GM23248 (cell line): ENCODE measurements around the gene IBA57. TPM values are rescaled to one million over a fixed set of nuclear protein-coding genes. Genes with fewer than 3 reads are reported as not detected.

Experiments
- DNase-seq: peaks from one replicate; pipeline ENCODE4 v3.0.0-alpha.2; 2015
- H2AFZ ChIP-seq: fragments of 200-600 bp; sonication (generic); 2 replicates; pipeline ENCODE4 v1.6.1; 2016; ENCODE audit warnings: antibody characterized with exemption
- H3F3A ChIP-seq: fragments of 200-600 bp; sonication (generic); 2 replicates; pipeline ENCODE4 v1.6.1; 2016; ENCODE audit warnings: mild to moderate bottlenecking, antibody characterized with exemption, mixed run types; ENCODE audit not compliant: insufficient read depth
- H3K27ac ChIP-seq: fragments of 200-600 bp; sonication (generic); 2 replicates; pipeline ENCODE4 v1.5.1; 2016; ENCODE audit warnings: mild to moderate bottlenecking
- H3K27me3 ChIP-seq: fragments of 200-600 bp; sonication (generic); replicated peaks from 2 replicates; pipeline ENCODE4 v1.6.1; 2016; ENCODE audit warnings: mild to moderate bottlenecking; ENCODE audit not compliant: insufficient read depth
- H3K36me3 ChIP-seq: fragments of 200-600 bp; sonication (generic); 2 replicates; pipeline ENCODE4 v1.6.1; 2016; ENCODE audit warnings: low read depth, mild to moderate bottlenecking
- H3K4me1 ChIP-seq: fragments of 200-600 bp; sonication (generic); 2 replicates; pipeline ENCODE4 v1.6.1; 2016; ENCODE audit warnings: mild to moderate bottlenecking; ENCODE audit not compliant: insufficient read depth
- H3K4me2 ChIP-seq: fragments of 200-600 bp; sonication (generic); one replicate; pipeline ENCODE4 v1.6.1; 2016; ENCODE audit warnings: mild to moderate bottlenecking; ENCODE audit not compliant: unreplicated experiment
- H3K4me3 ChIP-seq: fragments of 200-600 bp; sonication (generic); 2 replicates; pipeline ENCODE4 v1.5.1; 2016; ENCODE audit warnings: mild to moderate bottlenecking
- H3K79me2 ChIP-seq: fragments of 200-600 bp; sonication (generic); 2 replicates; pipeline ENCODE4 v1.6.1; 2016; ENCODE audit warnings: mild to moderate bottlenecking; ENCODE audit not compliant: insufficient read depth
- H3K9ac ChIP-seq: fragments of 200-600 bp; sonication (generic); 2 replicates; pipeline ENCODE4 v1.6.1; 2016; ENCODE audit warnings: mild to moderate bottlenecking
- H3K9me2 ChIP-seq: fragments of 200-600 bp; sonication (generic); 2 replicates; pipeline ENCODE4 v1.6.1; 2016; ENCODE audit warnings: mixed run types, mild to moderate bottlenecking, moderate library complexity; ENCODE audit not compliant: insufficient read depth
- H3K9me3 ChIP-seq: fragments of 200-600 bp; sonication (generic); one replicate; pipeline ENCODE4 v1.6.1; 2017; ENCODE audit warnings: low read depth
- H4K20me1 ChIP-seq: fragments of 200-600 bp; sonication (generic); 2 replicates; pipeline ENCODE4 v1.6.0; 2016; ENCODE audit not compliant: insufficient read depth
- EZH2 ChIP-seq: fragments of 200-600 bp; sonication (generic); IDR thresholded peaks from 2 replicates; pipeline ENCODE4 v1.6.1; 2018; ENCODE audit warnings: antibody characterized with exemption, mild to moderate bottlenecking; ENCODE audit not compliant: insufficient read depth, poor library complexity, severe bottlenecking
- EZH2phosphoT487 ChIP-seq: fragments of 200-600 bp; sonication (generic); IDR thresholded peaks from 2 replicates; pipeline ENCODE4 v1.6.1; 2018; ENCODE audit warnings: antibody characterized with exemption, moderate library complexity, mild to moderate bottlenecking, low read depth; ENCODE audit not compliant: insufficient read depth
- WGBS, 2 experiments: methylation state at CpG; one replicate each; pipeline ENCODE4 v1.1.6; 2015 to 2017; ENCODE audit warnings: low lambda C conversion rate in 2 of 2, low coverage in 1 of 2; ENCODE audit errors: missing lambda C conversion rate in 2 of 2; 5-methylcytosine and 5-hydroxymethylcytosine counted together
- in situ Hi-C: fragments of 300-500 bp; cut with MboI; formaldehyde crosslinking; loops from 2 replicates; pipeline ENCODE4 v1.15.0; 2020
- polyA plus RNA-seq: library from polyadenylated mRNA; unstranded; fragments of >200 nt; fragmentation: Nextera tagmentation; extraction: Ambion mirVana; gene quantifications from 2 replicates; pipeline ENCODE4 v1.2.1, GENCODE V29; 2016
- total RNA-seq: library from RNA; depleted of rRNA; stranded (reverse); fragments of >200 nt; shearing (Covaris generic); gene quantifications from 2 replicates; pipeline ENCODE4 v1.2.3, GENCODE V29; 2014

Gene IBA57
- total and polyA plus RNA-seq, 2 experiments from 2014 or later, result 2.0 to 2.9 TPM

DNA sequence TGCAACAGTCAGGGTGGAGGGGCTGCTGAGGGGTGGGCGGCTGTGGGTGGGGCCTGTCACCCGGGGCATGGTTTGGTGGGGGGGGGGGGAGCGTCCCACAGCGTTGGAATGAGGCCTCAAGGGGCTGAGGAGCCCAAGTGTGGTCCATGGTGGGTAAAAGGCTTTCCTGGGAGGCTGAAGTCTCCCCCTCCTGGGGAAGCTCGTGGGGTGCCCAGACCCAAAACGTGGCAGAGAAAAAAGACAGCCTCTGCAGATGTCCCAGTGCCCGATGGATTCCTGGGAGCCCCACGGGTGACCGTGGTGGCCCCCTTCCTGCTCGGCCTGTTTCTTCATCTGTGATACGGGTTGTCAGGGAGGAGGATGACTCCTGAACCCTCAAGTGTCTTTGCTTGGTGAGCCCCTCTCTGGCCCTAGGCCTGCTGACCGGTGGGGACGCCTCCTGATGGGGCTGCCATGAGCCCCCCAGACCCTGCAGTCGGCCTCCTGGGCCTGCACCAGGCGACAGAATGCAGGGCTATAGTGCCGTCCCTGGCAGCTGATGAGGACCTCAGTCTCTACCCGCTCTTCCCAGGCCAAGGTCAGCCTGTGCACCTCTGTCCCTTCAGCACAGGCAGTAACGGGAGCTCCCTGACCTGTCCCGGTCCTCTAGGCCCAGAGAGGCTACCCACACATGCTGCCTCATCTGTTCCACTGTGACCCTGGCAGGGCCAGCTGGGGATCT is 43.4 kb downstream of the IBA57 start:
- no peaks in the 10 kb centered on the region for H3K36me3 ChIP-seq
- in situ Hi-C loops, result no loop called here
- no peaks in the 10 kb centered on the region for H3K9me3 ChIP-seq
- 59 to 69% methylated on average over 15 to 18 of the region's 19 CpGs for WGBS, 2 experiments
- no peaks in the 10 kb centered on the region for H3F3A ChIP-seq
- H4K20me1 ChIP-seq, result no peaks in the 10 kb centered on the region
- H2AFZ ChIP-seq, result no peak overlapping the region
- H3K9me2 ChIP-seq, result no peaks in the 10 kb centered on the region
- DNase-seq, result no peak
- no peak overlapping the region for H3K9ac ChIP-seq
- no peaks in the 10 kb centered on the region for H3K27me3 ChIP-seq
- H3K4me1 ChIP-seq, result no peaks in the 10 kb centered on the region
- TF ChIP-seq EZH2 (no peak), EZH2phosphoT487 (no peak)
- no peaks in the 10 kb centered on the region for H3K79me2 ChIP-seq
- H3K4me2 ChIP-seq, result no peak overlapping the region
- H3K4me3 ChIP-seq, result no peak overlapping the region
- H3K27ac ChIP-seq, result no peak overlapping the region

GRCh38 chr1:228209657-228210056 is 44.1 kb downstream of the IBA57 start:
- H3K27ac ChIP-seq, result no peak overlapping the region

DNA sequence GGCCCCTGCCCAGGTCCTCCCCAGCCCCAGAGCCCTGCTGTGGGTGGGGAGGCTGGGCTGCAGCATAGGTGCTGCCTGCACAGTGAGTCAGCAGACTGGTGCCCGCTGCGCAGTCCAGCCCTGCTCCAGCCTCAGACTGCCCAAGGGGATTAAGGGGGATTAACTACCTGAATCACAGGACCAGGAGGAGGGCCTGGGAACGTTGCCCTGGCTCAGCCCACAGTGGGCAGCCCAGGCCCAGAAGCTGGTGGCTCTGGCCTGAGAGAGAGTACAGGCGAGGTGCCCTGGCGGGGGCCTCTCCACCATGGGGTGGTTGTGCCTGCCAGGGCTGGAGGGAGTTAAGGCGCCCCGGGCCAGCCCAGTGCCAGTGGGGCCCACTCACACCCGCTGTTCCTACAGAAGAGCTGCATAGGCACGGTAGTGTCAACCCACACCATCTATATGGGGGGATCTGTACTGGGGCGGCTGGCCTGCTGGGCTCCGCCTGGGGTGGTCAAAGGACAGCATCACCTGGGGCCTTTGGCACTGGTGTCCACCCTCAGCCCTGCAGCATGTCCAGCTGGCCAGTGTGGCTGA is 44.6 kb downstream of the IBA57 start:
- H3K36me3 ChIP-seq, result no peaks in the 10 kb centered on the region
- H3K27me3 ChIP-seq, result no peaks in the 10 kb centered on the region
- H3K9me3 ChIP-seq, result no peaks in the 10 kb centered on the region
- WGBS, 2 experiments, result 69 to 70% methylated on average over 7 to 10 of the region's 11 CpGs
- H3K4me2 ChIP-seq, result no peak overlapping the region
- no peaks in the 10 kb centered on the region for H3K79me2 ChIP-seq
- DNase-seq, result peak; percentile 16
- no peaks in the 10 kb centered on the region for H3K9me2 ChIP-seq
- H3K4me1 ChIP-seq, result no peaks in the 10 kb centered on the region
- no peak overlapping the region for H3K27ac ChIP-seq
- H4K20me1 ChIP-seq, result no peaks in the 10 kb centered on the region
- in situ Hi-C loops, result no loop called here
- no peak overlapping the region for H2AFZ ChIP-seq
- no peak overlapping the region for H3K9ac ChIP-seq
- TF ChIP-seq EZH2phosphoT487 (no peak), EZH2 (no peak)
- H3F3A ChIP-seq, result no peaks in the 10 kb centered on the region
- H3K4me3 ChIP-seq, result no peak overlapping the region

More at GRCh38 chr1:228209657-228210056, 44.1 kb downstream of the IBA57 start:
- in situ Hi-C loops, result no loop called here
- no peaks in the 10 kb centered on the region for H3K9me2 ChIP-seq
- no peaks in the 10 kb centered on the region for H3K36me3 ChIP-seq
- H3K9ac ChIP-seq, result no peak overlapping the region
- no peaks in the 10 kb centered on the region for H3F3A ChIP-seq
- H3K4me3 ChIP-seq, result no peak overlapping the region
- H3K27me3 ChIP-seq, result no peaks in the 10 kb centered on the region
- H2AFZ ChIP-seq, result no peak overlapping the region
- 71 to 79% methylated on average over 2 to 3 of the region's 3 CpGs for WGBS, 2 experiments
- H4K20me1 ChIP-seq, result no peaks in the 10 kb centered on the region
- H3K79me2 ChIP-seq, result no peaks in the 10 kb centered on the region
- no peaks in the 10 kb centered on the region for H3K4me1 ChIP-seq
- no peaks in the 10 kb centered on the region for H3K9me3 ChIP-seq
- DNase-seq, result no peak
- H3K4me2 ChIP-seq, result no peak overlapping the region
- TF ChIP-seq EZH2phosphoT487, result no peak
- no peak for TF ChIP-seq EZH2

GRCh38 chr1:228210712-228211530 is 45.3 kb downstream of the IBA57 start:
- Histone ChIP-seq H3K9ac (no peak overlapping the region), H3K9me3 (no peaks in the 10 kb centered on the region), H3K27ac (no peak overlapping the region), H4K20me1 (no peaks in the 10 kb centered on the region), H3K27me3 (no peaks in the 10 kb centered on the region), H3K4me3 (no peak overlapping the region), H2AFZ (no peak overlapping the region), H3K9me2 (no peaks in the 10 kb centered on the region), H3K79me2 (no peaks in the 10 kb centered on the region), H3K4me2 (no peak overlapping the region), H3K36me3 (no peaks in the 10 kb centered on the region), H3F3A (no peaks in the 10 kb centered on the region), H3K4me1 (no peaks in the 10 kb centered on the region)
- 89 to 95% methylated on average over 12 to 15 of the region's 16 CpGs for WGBS, 2 experiments
- in situ Hi-C loops, result no loop called here
- TF ChIP-seq EZH2phosphoT487 (no peak), EZH2 (no peak)
- DNase-seq, result no peak
